ENCODE data around the gene BAAT. TPM values are rescaled to one million over a fixed set of nuclear protein-coding genes. Genes with fewer than 3 reads are reported as not detected.

BAAT gene
- total RNA-seq, 4 donors from 2014 or later, result not detected

DNA sequence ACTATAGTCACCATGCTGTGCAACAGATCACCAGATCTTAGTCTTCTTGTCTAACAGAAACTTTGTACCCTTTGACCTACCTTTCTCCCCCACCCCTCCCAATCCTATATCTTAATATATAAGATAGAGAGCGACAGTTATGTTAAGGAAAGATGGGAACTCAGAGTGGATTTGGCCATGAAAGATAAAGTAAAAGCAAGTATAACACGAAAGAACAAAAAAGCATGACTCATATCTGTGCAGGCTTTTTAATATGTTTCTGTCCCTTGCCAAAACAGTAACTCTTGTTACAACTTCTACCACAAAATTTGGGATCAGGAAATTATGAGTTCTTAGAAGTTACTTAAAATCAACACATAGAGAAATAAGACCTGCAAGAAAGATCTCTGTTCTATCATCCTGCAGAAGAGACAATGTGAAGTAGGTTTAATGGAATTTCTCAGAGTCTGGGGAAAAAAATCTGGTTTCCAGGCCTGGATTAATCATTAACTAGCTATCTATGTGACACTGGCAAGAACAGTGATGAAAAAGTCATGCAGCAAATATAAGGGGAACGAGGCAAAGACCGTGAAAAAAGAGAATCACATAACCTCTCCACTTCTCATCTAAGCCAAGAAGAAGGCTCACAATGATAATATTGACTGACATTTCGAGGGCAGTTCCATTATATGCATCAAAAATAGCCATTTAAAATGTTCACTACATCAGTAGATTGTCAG lies 18.6 kb downstream of the BAAT start:
- H3K4me3 ChIP-seq (ENCODE audit: low read depth, poor library complexity, severe bottlenecking), result no peak overlapping the region
- DNase-seq (ENCODE audit: low spot score in 2 of 2), result no peak
- no peak for TF ChIP-seq CTCF (IDR thresholded peaks at IDR 0.05)
- no peak for TF ChIP-seq POLR2A (IDR thresholded peaks at IDR 0.05)
- intact Hi-C loops (cut with DNase I; ENCODE audit: low total_unique reads), result no loop called here
- WGBS, 2 donors, result 51 to 62% methylated on average over 5 of the region's 5 CpGs

DNA sequence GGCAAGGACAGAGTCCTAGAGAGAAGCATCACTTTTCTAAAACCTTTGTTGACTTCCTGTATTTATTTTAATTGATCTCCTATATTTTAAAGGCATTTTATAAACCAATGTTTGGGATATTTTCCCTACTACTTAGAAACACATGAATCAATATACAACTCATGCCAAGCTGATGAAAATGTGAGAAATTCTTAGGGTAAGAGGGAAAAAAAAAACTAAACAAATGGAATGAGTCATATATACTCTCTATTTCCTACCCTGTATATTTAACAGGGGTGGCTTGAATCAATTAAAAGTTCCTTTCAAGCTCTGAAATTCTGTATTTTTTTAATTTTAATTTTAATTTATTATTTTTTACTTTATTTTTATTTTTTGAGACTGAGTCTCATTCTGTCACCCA lies 19.6 kb downstream of the BAAT start:
- intact Hi-C loops (cut with DNase I; ENCODE audit: low total_unique reads), result no loop called here
- TF ChIP-seq POLR2A (IDR thresholded peaks at IDR 0.05) (no peak), CTCF (IDR thresholded peaks at IDR 0.05) (no peak)
- no peak overlapping the region for H3K4me3 ChIP-seq (ENCODE audit: low read depth, poor library complexity, severe bottlenecking)
- DNase-seq (ENCODE audit: low spot score in 2 of 2), result no peak

- TF ChIP-seq POLR2A (IDR thresholded peaks at IDR 0.05) (no peak), CTCF (IDR thresholded peaks at IDR 0.05) (no peak)
- 83 to 87% methylated on average over 5 of the region's 5 CpGs for WGBS, 2 donors
- intact Hi-C loops (cut with DNase I; ENCODE audit: low total_unique reads), result no loop called here
- DNase-seq (ENCODE audit: low spot score in 2 of 2), result no peak
- H3K4me3 ChIP-seq (ENCODE audit: low read depth, poor library complexity, severe bottlenecking), result no peak overlapping the region
Observed at GRCh38 chr9:101362450-101362849, 22.4 kb downstream of the BAAT start.

- no peak for DNase-seq (ENCODE audit: low spot score in 2 of 2)
- TF ChIP-seq POLR2A (IDR thresholded peaks at IDR 0.05), result no peak
- TF ChIP-seq CTCF (IDR thresholded peaks at IDR 0.05), result no peak
- H3K4me3 ChIP-seq (ENCODE audit: low read depth, poor library complexity, severe bottlenecking), result no peak overlapping the region
- intact Hi-C loops (cut with DNase I; ENCODE audit: low total_unique reads), result no loop called here
Observed at GRCh38 chr9:101360647-101361046, 24.2 kb downstream of the BAAT start.

- TF ChIP-seq POLR2A (IDR thresholded peaks at IDR 0.05), result no peak
- TF ChIP-seq CTCF (IDR thresholded peaks at IDR 0.05), result no peak
- no peak for DNase-seq (ENCODE audit: low spot score in 2 of 2)
- intact Hi-C loops (cut with DNase I; ENCODE audit: low total_unique reads), result no loop called here
- WGBS, 2 donors, result 65 to 78% methylated on average over 1 of the region's 1 CpG
- H3K4me3 ChIP-seq (ENCODE audit: low read depth, poor library complexity, severe bottlenecking), result no peak overlapping the region
Observed at GRCh38 chr9:101359679-101360078, 25.1 kb downstream of the BAAT start.

DNA sequence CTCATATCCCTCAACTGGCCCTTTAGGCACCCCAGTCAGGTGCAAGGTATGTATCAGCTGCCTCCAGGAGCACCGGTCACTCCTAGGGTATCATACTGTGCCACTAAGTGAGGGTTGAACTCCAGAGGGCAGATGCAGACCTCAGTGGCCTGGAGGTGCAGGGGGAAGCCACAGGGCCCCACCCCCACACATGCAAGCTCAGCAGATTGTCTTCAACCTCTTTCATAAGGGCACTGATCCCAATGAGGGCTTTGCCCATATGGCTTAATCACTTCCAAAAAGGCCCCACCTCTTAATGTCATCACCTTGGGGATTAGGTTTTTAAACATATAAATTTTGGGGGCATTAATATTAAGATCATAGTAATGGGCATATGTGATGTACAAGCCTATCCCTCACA lies 28.2 kb downstream of the BAAT start:
- DNase-seq (ENCODE audit: low spot score in 2 of 2), result no peak
- intact Hi-C loops (cut with DNase I; ENCODE audit: low total_unique reads), result no loop called here
- no peak overlapping the region for H3K4me3 ChIP-seq (ENCODE audit: low read depth, poor library complexity, severe bottlenecking)
- TF ChIP-seq CTCF (IDR thresholded peaks at IDR 0.05) (no peak), POLR2A (IDR thresholded peaks at IDR 0.05) (no peak)
- WGBS, 2 donors, result 36 to 100% methylated on average over 1 of the region's 1 CpG
